Amygdala (tissue), 56 donors: ENCODE measurements around the gene VPS33B.

Experiments used
- DNase-seq, 56 donors: peaks; one replicate each; lab custom pipeline; 2025; lab: John Stamatoyannopoulos, UW

Gene VPS33B

DNA sequence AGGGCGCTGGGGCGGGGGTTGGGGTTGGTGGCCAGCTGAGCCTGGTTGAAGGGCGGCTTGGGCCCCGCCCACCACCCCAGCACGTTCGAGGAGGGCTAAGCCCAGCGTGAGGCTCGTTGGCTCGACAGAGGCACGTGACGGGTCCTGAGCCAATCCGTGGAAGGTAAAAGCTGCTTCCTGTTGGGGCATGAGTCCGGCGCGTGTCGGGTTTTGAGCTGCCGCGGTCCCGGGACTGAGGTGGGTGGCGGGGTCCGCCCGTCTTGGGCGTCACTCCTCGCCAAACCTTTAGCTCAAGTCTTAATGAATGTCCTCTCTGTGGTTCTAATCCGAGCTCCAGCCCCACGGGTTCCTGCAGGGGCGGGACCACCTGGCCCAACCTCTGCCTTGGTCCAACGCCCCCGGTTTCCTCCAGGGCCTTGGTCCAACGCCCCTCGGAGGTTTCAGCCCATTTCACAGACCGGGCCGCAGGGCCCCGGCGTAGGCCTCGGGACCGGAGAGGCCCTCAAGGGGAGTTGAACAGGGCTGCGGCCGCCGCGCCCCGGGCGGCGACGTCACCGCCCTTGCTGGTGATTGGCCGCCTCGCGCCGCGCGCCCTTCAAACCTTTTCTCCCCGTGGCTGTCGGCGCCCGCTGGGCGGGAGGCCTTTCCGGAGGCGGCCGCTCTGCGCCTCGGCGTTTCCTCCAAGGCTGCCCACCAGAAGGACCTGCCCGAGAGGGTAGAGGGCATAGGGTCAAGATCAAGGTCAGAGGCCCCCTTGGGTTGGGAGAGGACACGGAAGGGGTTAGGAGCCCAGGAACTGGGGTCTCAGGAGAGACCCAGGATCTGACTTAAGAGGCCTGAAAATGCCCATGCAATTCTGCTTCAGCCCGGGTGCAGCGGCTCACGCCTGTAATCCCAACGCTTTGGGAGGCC, 67.4 kb downstream of the VPS33B start, which contains the start of gene RCCD1:
TSS of gene RCCD1 (plus strand) at position 173 of the 912 bp plus-strand sequence. CDS start 1,851 bp downstream, outside the sequence.
- DNase-seq, result peak; percentile 23 to 96 (median 88)

DNA sequence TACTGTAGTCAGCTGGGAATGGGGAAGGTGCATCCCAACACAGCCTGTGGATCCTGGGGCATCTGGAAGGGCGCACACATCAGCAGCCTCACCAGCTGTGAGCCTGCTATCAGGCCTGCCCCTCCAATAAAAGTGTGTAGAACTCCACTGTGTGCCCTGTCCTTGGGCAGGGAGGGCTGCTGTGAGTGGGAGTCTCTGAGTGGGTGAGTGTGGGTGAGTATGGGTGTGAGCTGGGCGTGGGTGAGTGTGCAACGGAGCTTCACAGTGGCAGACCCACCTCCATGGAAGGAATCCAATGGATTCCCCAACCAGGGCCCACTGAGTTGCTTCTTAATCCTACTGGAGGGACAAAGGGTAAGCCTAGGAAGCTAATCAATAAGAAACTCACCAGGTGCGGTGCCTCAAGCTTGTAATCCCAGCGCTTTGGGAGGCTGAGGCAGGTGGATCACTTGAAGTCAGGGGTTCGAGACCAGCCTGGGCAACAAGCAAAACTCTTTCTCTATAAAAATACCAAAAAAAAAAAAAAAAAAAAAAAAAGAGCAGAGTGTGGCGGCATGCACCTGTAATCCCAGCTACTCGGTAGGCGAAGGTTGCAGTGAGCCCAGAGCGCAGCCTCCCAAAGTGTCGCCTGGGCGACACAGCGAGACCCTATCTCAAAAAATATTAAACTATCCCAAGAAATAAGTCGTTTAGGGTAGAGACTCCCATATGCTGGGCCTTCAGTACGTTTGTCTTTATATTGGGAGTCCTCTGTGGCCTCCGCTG, 68.3 kb downstream of the VPS33B start:
- no peak for DNase-seq

DNA sequence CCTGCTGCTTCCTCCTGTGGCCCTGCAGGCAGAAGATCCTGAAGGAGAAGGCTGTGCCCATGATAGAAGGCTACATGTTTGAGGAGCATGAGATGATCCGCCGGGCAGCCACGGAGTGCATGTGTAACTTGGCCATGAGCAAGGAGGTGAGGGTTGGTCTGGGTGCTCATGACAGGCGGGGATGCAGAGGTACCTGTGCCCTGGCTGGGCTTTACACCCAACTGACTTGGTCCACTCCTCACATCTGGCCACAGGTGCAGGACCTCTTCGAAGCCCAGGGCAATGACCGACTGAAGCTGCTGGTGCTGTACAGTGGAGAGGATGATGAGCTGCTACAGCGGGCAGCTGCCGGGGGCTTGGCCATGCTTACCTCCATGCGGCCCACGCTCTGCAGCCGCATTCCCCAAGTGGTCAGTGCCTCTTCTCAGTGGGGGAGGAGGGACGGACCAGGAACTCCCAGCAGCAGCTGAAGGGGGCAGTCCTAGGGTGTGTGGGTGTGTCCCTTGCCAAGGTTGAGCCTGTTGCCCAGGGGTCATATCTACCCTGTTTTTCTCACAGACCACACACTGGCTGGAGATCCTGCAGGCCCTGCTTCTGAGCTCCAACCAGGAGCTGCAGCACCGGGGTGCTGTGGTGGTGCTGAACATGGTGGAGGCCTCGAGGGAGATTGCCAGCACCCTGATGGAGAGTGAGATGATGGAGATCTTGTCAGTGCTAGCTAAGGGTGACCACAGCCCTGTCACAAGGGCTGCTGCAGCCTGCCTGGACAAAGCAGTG, 69.3 kb downstream of the VPS33B start:
- DNase-seq, result no peak

DNA sequence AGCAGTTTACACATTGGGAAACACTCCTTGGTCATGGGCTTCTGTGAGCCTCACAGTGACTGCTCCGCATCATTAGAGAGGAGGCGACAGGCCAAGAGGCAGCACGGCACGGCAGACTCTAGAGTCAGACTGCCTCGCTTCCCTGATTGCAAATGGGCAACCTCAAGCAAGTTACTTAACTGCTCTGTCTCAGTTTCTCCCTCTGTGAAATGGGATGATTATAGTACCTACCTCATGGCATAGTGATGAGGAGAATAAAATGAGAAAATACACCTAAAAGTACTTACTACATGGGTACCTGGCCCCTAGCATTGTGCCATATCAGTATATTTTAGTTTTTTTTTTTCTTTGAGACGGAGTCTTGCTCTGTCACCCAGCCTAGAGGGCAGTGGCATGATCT, 71.7 kb downstream of the VPS33B start:
- DNase-seq, result no peak

DNA sequence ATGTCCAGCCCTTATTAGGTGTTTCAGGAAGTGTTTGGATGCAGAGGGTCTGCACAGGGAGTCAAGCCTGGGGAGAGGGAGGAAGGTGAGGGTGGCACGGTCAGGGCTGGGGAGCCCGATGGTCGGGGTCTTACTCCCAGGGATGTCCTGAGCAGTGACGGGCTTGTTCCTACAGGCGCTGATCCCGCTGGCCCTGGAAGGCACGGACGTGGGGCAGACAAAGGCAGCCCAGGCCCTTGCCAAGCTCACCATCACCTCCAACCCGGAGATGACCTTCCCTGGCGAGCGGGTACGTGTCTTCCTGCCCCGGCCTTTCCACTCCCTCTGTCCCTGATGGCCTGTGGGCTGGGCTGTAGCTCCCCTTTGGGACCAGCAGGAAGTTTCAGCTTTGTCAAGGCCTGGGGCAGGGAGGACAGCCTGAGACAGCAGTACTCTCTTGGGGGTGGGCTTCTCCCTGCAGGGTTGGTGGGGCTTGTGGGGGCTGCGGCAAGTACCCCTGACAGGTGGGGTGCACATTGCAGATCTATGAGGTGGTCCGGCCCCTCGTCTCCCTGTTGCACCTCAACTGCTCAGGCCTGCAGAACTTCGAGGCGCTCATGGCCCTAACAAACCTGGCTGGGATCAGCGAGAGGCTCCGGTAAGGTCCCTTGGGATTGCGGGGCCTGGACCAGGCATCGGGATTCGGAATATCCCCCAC, 72.3 kb downstream of the VPS33B start:
- DNase-seq, result no peak
